Astrocyte of the cerebellum (primary cell): ENCODE measurements around the gene LUC7L2.
"Not testable (repeated sequence)": the region's sequence is repeated elsewhere in the genome, so short reads cannot be mapped to it uniquely, and the experiment has no call there.

Experiments used
- DNase-seq: peaks from one replicate; pipeline ENCODE4 v3.0.0-alpha.2; 2011; ENCODE audit warnings: low read depth
- H3K4me3 ChIP-seq: 2 replicates; pipeline ENCODE4 v1.5.1; 2011; ENCODE audit warnings: mild to moderate bottlenecking, low read depth, low read length, moderate library complexity
- in situ Hi-C: cut with HindIII; loops from 2 replicates; pipeline ENCODE4 v1.10.0; 2017; ENCODE audit warnings: low sequenced_read_pairs
- TF ChIP-seq, protein P1 (sequence below): IDR thresholded peaks from 2 replicates; pipeline ENCODE4 v1.5.1; 2012; ENCODE audit warnings: low read length, low read depth, moderate library complexity, mild to moderate bottlenecking; ENCODE audit errors: missing control alignments

The LUC7L2 gene

GRCh38 chr7:139407555-139407954 lies 47.9 kb downstream of the LUC7L2 start:
- in situ Hi-C loops = no loop called here
- TF ChIP-seq, protein P1, sequence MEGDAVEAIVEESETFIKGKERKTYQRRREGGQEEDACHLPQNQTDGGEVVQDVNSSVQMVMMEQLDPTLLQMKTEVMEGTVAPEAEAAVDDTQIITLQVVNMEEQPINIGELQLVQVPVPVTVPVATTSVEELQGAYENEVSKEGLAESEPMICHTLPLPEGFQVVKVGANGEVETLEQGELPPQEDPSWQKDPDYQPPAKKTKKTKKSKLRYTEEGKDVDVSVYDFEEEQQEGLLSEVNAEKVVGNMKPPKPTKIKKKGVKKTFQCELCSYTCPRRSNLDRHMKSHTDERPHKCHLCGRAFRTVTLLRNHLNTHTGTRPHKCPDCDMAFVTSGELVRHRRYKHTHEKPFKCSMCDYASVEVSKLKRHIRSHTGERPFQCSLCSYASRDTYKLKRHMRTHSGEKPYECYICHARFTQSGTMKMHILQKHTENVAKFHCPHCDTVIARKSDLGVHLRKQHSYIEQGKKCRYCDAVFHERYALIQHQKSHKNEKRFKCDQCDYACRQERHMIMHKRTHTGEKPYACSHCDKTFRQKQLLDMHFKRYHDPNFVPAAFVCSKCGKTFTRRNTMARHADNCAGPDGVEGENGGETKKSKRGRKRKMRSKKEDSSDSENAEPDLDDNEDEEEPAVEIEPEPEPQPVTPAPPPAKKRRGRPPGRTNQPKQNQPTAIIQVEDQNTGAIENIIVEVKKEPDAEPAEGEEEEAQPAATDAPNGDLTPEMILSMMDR = no peak
- DNase-seq = no peak
- H3K4me3 ChIP-seq = no peak overlapping the region

DNA sequence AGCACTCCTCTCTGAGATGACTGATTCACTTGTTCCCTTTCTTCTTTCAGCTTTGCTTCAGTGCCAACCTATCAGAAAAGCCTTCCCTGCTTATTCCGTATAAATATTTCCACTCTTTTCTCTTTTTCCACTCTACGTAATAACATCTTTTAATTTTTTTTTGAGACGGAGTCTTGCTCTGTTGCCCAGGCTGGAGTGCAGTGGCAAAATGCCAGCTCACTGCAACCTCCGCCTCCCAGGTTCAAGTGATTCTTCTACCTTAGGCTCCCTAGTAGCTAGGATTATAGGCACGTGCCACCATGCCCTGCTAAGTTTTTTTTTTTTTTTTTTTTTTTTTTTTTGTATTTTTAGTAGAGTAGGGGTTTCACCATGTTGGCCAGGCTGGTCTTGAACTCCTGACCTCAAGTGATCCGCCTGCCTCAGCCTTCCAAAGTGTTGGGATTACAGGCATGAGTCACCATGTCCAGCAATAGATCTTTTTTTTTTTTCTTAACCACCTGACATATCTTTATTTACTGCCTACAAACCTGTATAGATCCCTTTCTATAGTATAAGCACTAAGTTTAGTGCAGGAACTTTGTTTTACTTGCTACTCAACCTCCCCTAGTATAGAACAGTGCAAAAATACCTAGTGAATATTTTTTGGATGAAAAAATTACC lies 55.2 kb downstream of the LUC7L2 start:
- in situ Hi-C loops, H3K4me3 ChIP-seq, DNase-seq: not testable (repeated sequence)

DNA sequence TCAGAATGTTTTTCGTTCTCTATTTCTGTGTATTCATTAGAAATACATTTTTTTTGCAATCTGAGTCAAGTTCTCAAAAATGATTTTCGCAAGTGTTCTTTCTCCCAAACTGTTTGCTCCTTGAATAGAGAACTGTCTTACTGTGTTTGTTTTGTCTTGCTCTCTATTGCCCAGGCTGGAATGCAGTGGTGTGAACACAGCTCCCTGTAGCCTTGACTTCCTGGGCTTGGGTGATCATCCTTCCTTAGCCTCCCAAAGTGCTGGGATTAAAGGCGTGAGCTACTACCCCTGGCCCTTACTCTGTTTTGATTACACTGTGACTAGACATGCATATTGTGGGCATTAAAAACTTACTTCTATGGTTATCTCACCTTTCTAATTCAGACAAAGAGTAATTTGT lies 56.7 kb downstream of the LUC7L2 start:
- no peak for DNase-seq
- in situ Hi-C loops = no loop called here
- TF ChIP-seq, protein P1 = no peak
- no peak overlapping the region for H3K4me3 ChIP-seq

DNA sequence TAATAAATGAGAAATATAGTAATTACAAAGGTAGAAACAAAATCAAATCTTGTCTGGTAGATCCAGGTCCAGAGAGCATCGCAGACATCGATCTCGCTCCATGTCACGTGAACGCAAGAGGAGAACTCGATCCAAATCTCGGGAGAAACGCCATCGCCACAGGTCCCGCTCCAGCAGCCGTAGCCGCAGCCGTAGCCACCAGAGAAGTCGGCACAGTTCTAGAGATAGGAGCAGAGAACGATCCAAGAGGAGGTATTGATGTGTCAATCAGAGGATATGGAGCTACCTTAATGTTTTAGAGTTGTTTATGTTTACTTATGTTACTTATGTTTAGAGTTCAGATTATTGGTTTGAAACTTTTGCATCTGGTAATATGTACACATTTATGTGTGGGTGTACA lies 57.8 kb downstream of the LUC7L2 start:
- no peak overlapping the region for H3K4me3 ChIP-seq
- in situ Hi-C loops = no loop called here
- DNase-seq = no peak
- TF ChIP-seq, protein P1 = no peak

DNA sequence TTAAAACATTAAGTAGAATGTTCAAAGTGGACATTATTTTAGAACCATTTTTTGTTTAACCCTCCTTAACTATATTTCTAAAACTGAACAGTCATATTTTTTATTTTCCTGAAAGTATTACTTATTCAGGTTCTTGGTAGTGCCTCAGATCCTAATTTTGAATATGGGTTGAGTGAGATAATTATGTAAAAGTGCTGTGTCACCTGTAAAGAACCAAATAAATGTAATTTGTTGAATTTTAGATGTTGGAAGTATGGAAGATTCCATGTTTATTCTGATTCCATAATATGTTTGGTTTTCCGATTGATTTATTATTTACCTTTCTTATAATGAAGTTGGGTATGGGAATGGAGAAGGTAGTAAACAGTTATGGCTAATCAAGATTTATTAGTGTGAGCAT lies 61.4 kb downstream of the LUC7L2 start:
- no peak for DNase-seq
- in situ Hi-C loops = no loop called here
- TF ChIP-seq, protein P1 = no peak
- no peak overlapping the region for H3K4me3 ChIP-seq

DNA sequence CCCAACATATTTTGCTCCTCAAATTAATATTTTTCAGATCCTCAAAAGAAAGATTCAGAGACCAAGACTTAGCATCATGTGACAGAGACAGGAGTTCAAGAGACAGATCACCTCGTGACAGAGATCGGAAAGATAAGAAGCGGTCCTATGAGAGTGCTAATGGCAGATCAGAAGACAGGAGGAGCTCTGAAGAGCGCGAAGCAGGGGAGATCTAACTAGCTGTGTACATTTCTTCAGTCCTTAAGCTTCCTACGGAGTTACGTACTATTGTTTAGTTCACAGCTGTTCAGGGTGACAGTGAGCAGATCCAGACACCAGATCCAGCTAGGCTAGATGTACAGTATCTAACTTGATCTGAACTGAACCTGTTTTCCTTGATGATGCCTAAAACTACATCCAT lies 62.4 kb downstream of the LUC7L2 start:
- in situ Hi-C loops = no loop called here
- no peak for DNase-seq
- TF ChIP-seq, protein P1 = no peak

DNA sequence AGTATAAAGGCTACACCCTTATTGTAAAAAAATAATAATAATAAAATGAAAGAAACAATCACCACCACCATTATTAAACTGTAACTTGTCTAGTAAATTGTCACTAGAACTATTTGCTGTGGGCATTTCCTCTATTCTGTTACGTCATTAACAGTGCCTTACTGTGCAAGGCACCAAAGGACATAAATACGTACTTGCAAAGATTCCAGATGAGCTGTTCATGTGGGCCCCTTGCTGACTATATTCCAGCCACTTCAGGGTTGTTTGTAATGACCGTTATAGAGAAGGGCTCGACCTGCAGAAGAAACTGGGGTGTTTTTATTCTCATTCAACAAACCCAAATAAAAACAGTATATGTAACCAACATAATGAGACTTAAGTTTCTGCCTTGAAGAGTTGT lies 63.4 kb downstream of the LUC7L2 start:
- H3K4me3 ChIP-seq = no peak overlapping the region
- TF ChIP-seq, protein P1 = no peak
- no peak for DNase-seq
- in situ Hi-C loops = no loop called here

More for the DNA sequence above, 62.4 kb downstream of the LUC7L2 start:
- H3K4me3 ChIP-seq = no peak overlapping the region
